CD4-positive, alpha-beta memory T cell (primary cell): Measurements from ENCODE around the gene ANKS4B. TPM values are rescaled to one million over a fixed set of nuclear protein-coding genes. Genes with fewer than 3 reads are reported as not detected.

Experiments
- CTCF ChIA-PET: fragments of 350-600 bp; sonication (Branson Sonifier 250); formaldehyde crosslinking; loops from one replicate; lab custom pipeline; 2021; ENCODE audit warnings: inconsistent platforms; ENCODE audit not compliant: partially characterized antibody; lab: Charles Lee
- POLR2A ChIA-PET: fragments of 350-600 bp; sonication (Branson Sonifier 250); formaldehyde crosslinking; loops from one replicate; lab custom pipeline; 2021; ENCODE audit not compliant: partially characterized antibody; lab: Charles Lee
- DNase-seq, 5 donors: peaks; one replicate each; pipeline versions ENCODE4 v3.0.0 to v3.0.0-alpha.2; 2020 to 2022; ENCODE audit warnings: mixed read lengths in 1 of 5
- H3K27ac ChIP-seq: one replicate; pipeline ENCODE4 v1.7.0; 2013; ENCODE audit warnings: low read depth, low read length
- H3K27me3 ChIP-seq: 2 replicates; pipeline ENCODE4 v1.7.0; 2013; ENCODE audit warnings: mild to moderate bottlenecking, low read length, moderate library complexity; ENCODE audit not compliant: insufficient read depth
- H3K36me3 ChIP-seq: 2 replicates; pipeline ENCODE4 v1.7.0; 2013; ENCODE audit warnings: mild to moderate bottlenecking, low read length, moderate library complexity; ENCODE audit not compliant: insufficient read depth
- H3K4me1 ChIP-seq: 2 replicates; pipeline ENCODE4 v1.7.0; 2013; ENCODE audit warnings: mild to moderate bottlenecking, low read length, moderate library complexity; ENCODE audit not compliant: insufficient read depth
- H3K4me3 ChIP-seq, 2 donors: one replicate each; pipeline ENCODE4 v1.7.0; 2013; ENCODE audit warnings: low read length in 2 of 2, mild to moderate bottlenecking in 1 of 2
- H3K9me3 ChIP-seq, 2 donors: one replicate each; pipeline ENCODE4 v1.7.0; 2013; ENCODE audit warnings: low read length in 2 of 2, control low read depth in 1 of 2; ENCODE audit not compliant: control insufficient read depth in 1 of 2
- H3K27ac Mint-ChIP-seq, 7 donors: one replicate each; pipeline ENCODE4 v1.8.0; 2020 to 2021; ENCODE audit warnings: mixed read lengths in 7 of 7, mild to moderate bottlenecking in 6 of 7, inconsistent platforms in 3 of 7, moderate library complexity in 3 of 7
- H3K27me3 Mint-ChIP-seq, 2 donors: one replicate each; pipeline ENCODE4 v1.8.0; 2020 to 2021; ENCODE audit warnings: mixed read lengths in 2 of 2
- H3K36me3 Mint-ChIP-seq, 2 donors: one replicate each; pipeline ENCODE4 v1.8.0; 2020 to 2021; ENCODE audit warnings: mixed read lengths in 2 of 2, inconsistent platforms in 1 of 2, mild to moderate bottlenecking in 1 of 2
- H3K4me1 Mint-ChIP-seq, 4 donors: one replicate each; pipeline ENCODE4 v1.8.0; 2020 to 2021; ENCODE audit warnings: mixed read lengths in 4 of 4, mild to moderate bottlenecking in 1 of 4
- H3K4me3 Mint-ChIP-seq, 8 donors: one replicate each; pipeline ENCODE4 v1.8.0; 2020 to 2021; ENCODE audit warnings: mixed read lengths in 8 of 8, mild to moderate bottlenecking in 7 of 8, moderate library complexity in 6 of 8, inconsistent platforms in 3 of 8
- H3K9me3 Mint-ChIP-seq, 8 donors: one replicate each; pipeline ENCODE4 v1.8.0; 2020 to 2021; ENCODE audit warnings: mixed read lengths in 8 of 8, mild to moderate bottlenecking in 5 of 8, inconsistent platforms in 3 of 8, moderate library complexity in 1 of 8
- intact Hi-C: fragments of 100-400 bp; cut with micrococcal nuclease; formaldehyde crosslinking; loops from one replicate; pipeline ENCODE4 v1.15.1; 2023
- polyA plus RNA-seq, 2 donors: library from polyadenylated mRNA; unstranded; fragments of 300-500 nt; fragmentation: Illumina TruSeq; gene quantifications; one replicate each; pipeline ENCODE4 v1.2.3, GENCODE V29; 2021
- total RNA-seq, 2 experiments: library from RNA; stranded (reverse); gene quantifications; one replicate each; pipeline ENCODE4 v1.2.3, GENCODE V29; 2021

ANKS4B gene
- total and polyA plus RNA-seq, 4 experiments from 2014 or later: not detected

DNA sequence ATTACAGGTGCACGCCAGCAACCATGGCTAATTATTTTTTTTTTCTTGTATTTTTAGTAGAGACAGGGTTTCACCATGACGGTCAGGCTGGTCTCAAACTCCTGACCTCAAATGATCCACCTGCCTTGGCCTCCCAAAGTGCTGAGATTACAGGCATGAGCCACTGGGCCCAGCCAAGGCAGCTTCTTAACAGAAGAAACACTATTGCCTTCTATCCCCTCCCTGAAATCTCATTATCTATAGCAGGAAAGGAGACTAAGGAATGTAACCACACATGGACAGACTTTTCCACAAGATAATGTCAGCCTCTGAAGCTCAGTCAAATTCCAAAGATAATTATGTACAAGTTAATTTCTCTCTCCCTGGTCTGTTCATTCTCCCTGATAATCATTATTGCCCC, 16.4 kb upstream of the ANKS4B start:
- H3K4me1 ChIP-seq: no peaks in the 10 kb centered on the region
- no peak overlapping the region for H3K4me3 Mint-ChIP-seq
- H3K36me3 ChIP-seq: no peaks in the 10 kb centered on the region
- peaks cover 18 to 23% of the 10 kb centered on the region in 2 donors for H3K27me3 Mint-ChIP-seq
- CTCF ChIA-PET: no interaction called here
- H3K9me3 ChIP-seq: no peaks in the 10 kb centered on the region
- no peaks in the 10 kb centered on the region for H3K9me3 Mint-ChIP-seq
- no peak overlapping the region for H3K27ac Mint-ChIP-seq
- intact Hi-C loops: no loop called here
- no peaks in the 10 kb centered on the region for H3K4me1 Mint-ChIP-seq
- H3K36me3 Mint-ChIP-seq: no peaks in the 10 kb centered on the region
- POLR2A ChIA-PET: no interaction called here
- no peak overlapping the region for H3K27ac ChIP-seq
- DNase-seq: no peak
- H3K4me3 ChIP-seq: no peak overlapping the region
- no peaks in the 10 kb centered on the region for H3K27me3 ChIP-seq

DNA sequence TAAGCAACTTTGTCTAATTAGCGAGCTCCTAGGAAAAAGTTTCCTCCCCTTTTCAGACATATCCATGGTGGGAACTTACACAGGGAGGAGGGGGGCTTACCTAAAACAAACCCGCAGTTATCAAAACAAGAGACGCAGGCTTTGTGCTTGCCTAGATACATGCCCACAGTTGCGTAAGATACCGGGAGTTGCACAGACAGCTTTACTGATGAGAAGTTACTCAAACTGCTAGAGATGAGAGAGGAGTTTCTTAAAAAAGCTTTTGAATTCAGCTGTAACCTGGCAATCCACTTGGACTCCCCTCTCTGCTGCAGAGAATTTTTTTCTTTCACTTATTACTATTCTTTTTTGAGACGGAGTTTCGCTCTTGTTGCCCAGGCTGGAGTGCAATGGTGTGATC, 15.3 kb upstream of the ANKS4B start:
- Histone ChIP-seq H3K27ac (no peak overlapping the region), H3K9me3 (no peaks in the 10 kb centered on the region), H3K4me1 (no peaks in the 10 kb centered on the region), H3K4me3 (no peak overlapping the region), H3K36me3 (no peaks in the 10 kb centered on the region), H3K27me3 (no peaks in the 10 kb centered on the region)
- Mint-ChIP-seq H3K27ac (no peak overlapping the region), H3K36me3 (no peaks in the 10 kb centered on the region), H3K4me1 (no peaks in the 10 kb centered on the region), H3K27me3 (peaks cover 23 to 25% of the 10 kb centered on the region in 2 donors), H3K9me3 (peaks cover 0 to 1% (median 0%) of the 10 kb centered on the region in 8 donors), H3K4me3 (no peak overlapping the region)
- ChIA-PET POLR2A (no interaction called here), CTCF (no interaction called here)
- DNase-seq: no peak
- intact Hi-C loops: no loop called here

DNA sequence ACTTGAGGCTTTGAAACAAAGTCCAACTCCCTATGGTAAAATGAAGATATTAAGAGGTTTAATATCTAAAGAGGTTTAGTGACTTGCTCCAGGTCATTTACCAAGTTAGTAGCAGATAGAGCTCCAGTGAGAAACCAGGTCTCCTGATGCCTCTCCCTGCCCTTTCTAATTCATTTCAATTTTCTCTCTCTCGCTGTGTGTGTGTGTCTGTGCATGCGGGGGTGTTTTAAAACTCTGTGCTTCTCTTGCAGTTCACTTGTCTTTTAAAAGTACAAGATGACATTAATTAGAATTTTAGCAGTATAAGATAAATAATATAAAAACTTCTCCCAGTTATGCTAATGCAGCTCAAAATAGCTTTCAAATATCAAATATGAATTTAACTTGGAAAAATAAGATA, 13.9 kb upstream of the ANKS4B start:
- H3K9me3 Mint-ChIP-seq: peaks cover 0 to 1% (median 0%) of the 10 kb centered on the region in 8 donors
- ChIA-PET POLR2A (no interaction called here), CTCF (no interaction called here)
- H3K4me3 Mint-ChIP-seq: no peak overlapping the region
- DNase-seq: no peak
- Histone ChIP-seq H3K27me3 (no peaks in the 10 kb centered on the region), H3K36me3 (no peaks in the 10 kb centered on the region), H3K4me3 (no peak overlapping the region), H3K9me3 (no peaks in the 10 kb centered on the region), H3K4me1 (no peaks in the 10 kb centered on the region), H3K27ac (no peak overlapping the region)
- H3K27ac Mint-ChIP-seq: no peak overlapping the region
- intact Hi-C loops: no loop called here
- peaks cover 27% of the 10 kb centered on the region in 2 donors for H3K27me3 Mint-ChIP-seq
- no peaks in the 10 kb centered on the region for H3K4me1 Mint-ChIP-seq
- H3K36me3 Mint-ChIP-seq: no peaks in the 10 kb centered on the region

DNA sequence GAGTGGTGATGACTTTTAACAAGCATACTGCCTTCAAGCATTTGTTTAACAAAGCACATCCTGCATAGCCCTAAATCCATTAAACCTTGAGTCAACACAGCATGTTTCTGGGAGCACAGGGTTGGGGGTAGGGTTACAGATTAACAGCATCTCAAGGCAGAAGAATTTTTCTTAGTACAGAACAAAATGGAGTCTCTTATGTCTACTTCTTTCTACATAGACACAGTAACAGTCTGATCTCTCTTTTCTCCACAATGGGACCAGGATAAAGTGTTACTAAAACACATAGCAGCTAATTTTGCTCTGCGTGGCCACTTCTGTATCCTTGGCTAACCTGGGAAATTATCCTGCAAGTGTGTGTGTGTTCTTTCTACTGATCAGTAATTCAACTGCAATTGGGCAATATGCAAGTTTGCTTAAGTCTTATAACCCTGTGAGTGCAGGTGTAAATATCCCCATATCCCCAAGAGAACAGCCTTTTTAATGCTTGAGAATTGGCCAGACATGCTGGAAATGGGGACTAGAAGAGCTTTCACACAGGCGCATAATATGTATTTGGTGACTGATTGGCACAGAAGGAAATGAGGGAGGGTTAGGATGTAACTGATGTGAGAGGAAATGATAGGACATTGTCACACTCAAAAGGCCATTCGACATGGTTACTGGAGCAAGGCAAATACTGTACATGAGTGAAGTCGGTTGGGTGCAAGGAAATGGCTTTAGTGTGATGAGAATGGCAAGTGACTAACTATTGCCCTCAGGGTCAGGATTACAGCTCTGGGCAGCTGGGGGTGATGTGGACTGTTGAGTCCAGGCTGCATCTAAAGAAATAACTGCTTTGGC, 10.8 kb upstream of the ANKS4B start:
- intact Hi-C loops: no loop called here
- Mint-ChIP-seq H3K27ac (no peak overlapping the region), H3K27me3 (peaks cover 27 to 38% of the 10 kb centered on the region in 2 donors), H3K36me3 (no peaks in the 10 kb centered on the region), H3K4me1 (peaks cover 0 to 3% (median 2%) of the 10 kb centered on the region in 4 donors), H3K4me3 (peak overlapping the region in 1 of 8 donors; percentile 15), H3K9me3 (peaks cover 0 to 1% (median 0%) of the 10 kb centered on the region in 8 donors)
- ChIA-PET CTCF (no interaction called here), POLR2A (no interaction called here)
- no peaks in the 10 kb centered on the region for H3K27me3 ChIP-seq
- no peaks in the 10 kb centered on the region for H3K9me3 ChIP-seq
- no peak overlapping the region for H3K4me3 ChIP-seq
- no peaks in the 10 kb centered on the region for H3K4me1 ChIP-seq
- no peak for DNase-seq
- H3K36me3 ChIP-seq: no peaks in the 10 kb centered on the region
- H3K27ac ChIP-seq: no peak overlapping the region

DNA sequence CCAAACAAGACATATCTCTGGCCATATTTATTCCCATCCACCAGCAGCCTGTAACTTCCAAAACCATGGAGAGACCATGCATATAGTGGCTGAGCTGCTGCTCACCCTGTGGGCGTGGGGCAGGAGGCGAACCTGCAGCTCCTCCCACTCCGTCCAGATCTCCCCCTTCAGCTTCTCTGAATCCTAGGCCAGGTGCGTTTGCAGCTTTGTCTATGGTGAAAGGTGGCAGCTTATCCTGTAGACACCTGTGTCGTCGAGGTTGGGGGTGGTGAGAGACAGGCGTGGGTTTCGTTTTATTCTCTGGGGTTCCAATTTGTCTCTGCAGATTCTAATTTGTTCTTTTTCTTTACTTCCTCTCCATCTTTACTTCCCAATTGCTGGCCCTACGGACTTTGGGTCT, 9.7 kb upstream of the ANKS4B start:
- no peak for DNase-seq
- intact Hi-C loops: no loop called here
- Histone ChIP-seq H3K27ac (no peak overlapping the region), H3K4me1 (no peaks in the 10 kb centered on the region), H3K36me3 (no peaks in the 10 kb centered on the region), H3K4me3 (no peak overlapping the region), H3K27me3 (no peaks in the 10 kb centered on the region), H3K9me3 (no peaks in the 10 kb centered on the region)
- H3K36me3 Mint-ChIP-seq: no peaks in the 10 kb centered on the region
- no peak overlapping the region for H3K4me3 Mint-ChIP-seq
- POLR2A ChIA-PET: no interaction called here
- peaks cover 0 to 1% (median 0%) of the 10 kb centered on the region in 8 donors for H3K9me3 Mint-ChIP-seq
- peaks cover 29 to 38% of the 10 kb centered on the region in 2 donors for H3K27me3 Mint-ChIP-seq
- CTCF ChIA-PET: no interaction called here
- no peak overlapping the region for H3K27ac Mint-ChIP-seq
- H3K4me1 Mint-ChIP-seq: peaks cover 0 to 3% (median 2%) of the 10 kb centered on the region in 4 donors

DNA sequence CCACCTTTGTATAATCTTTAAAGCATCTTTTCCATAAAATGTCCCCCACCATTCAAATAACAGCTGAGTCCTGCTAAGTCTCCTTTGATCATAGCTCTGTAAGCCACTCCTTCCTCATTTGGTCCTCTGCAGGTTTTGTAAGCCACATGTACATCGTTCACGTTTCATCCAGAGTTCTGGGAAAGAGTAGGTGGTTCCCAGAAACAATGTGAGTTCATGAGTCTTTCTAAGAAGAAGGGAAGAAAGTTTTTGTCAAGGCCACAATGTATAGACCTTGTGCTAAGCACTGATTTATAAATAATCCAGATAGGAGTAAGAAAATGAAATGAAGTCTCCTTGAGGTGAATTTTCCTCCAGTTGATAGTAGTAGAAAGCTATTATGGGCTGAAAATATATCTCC, 8.7 kb upstream of the ANKS4B start:
- Mint-ChIP-seq H3K4me3 (no peak overlapping the region), H3K36me3 (no peaks in the 10 kb centered on the region), H3K27me3 (peaks cover 34 to 40% of the 10 kb centered on the region in 2 donors), H3K9me3 (peaks cover 0 to 1% (median 0%) of the 10 kb centered on the region in 8 donors), H3K4me1 (peaks cover 0 to 3% (median 2%) of the 10 kb centered on the region in 4 donors), H3K27ac (no peak overlapping the region)
- intact Hi-C loops: no loop called here
- Histone ChIP-seq H3K27ac (no peak overlapping the region), H3K36me3 (no peaks in the 10 kb centered on the region), H3K4me1 (no peaks in the 10 kb centered on the region), H3K9me3 (no peaks in the 10 kb centered on the region), H3K4me3 (no peak overlapping the region), H3K27me3 (no peaks in the 10 kb centered on the region)
- DNase-seq: no peak
- ChIA-PET CTCF (no interaction called here), POLR2A (no interaction called here)

DNA sequence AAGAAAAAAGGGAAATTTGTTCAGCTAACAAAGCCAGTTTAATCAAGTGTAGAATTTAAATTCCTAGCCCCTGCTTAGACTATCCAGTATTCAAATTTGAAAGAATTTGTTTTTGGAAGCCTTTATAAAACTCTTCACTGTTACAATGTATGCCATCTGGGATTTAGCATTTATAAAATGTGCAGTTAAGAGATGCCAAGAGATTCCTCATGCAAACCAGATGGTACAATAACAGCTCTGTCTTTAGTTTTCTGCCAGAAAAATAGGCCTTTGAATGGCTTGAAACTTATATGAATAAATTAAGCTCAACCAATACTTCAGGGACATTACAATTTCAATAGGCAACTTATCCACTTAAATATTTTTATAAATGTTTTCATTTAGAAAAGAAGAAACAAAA, 6.8 kb upstream of the ANKS4B start:
- no peaks in the 10 kb centered on the region for H3K36me3 ChIP-seq
- Mint-ChIP-seq H3K9me3 (peaks cover 0 to 1% (median 0%) of the 10 kb centered on the region in 8 donors), H3K4me1 (peaks cover 0 to 3% (median 2%) of the 10 kb centered on the region in 4 donors), H3K4me3 (no peak overlapping the region), H3K27me3 (peaks cover 34 to 37% of the 10 kb centered on the region in 2 donors), H3K36me3 (no peaks in the 10 kb centered on the region), H3K27ac (no peak overlapping the region)
- H3K4me3 ChIP-seq: no peak overlapping the region
- CTCF ChIA-PET: no interaction called here
- POLR2A ChIA-PET: interaction anchor here (0.6 kb wide), 1 partner anchor 862 kb away, joined by 3 read pairs; no protein-coding TSS in a partner anchor
- H3K4me1 ChIP-seq: no peaks in the 10 kb centered on the region
- no peak overlapping the region for H3K27ac ChIP-seq
- intact Hi-C loops: no loop called here
- no peak for DNase-seq
- no peaks in the 10 kb centered on the region for H3K27me3 ChIP-seq
- no peaks in the 10 kb centered on the region for H3K9me3 ChIP-seq
